Measurements from ENCODE around the gene KIAA1328.

Gene KIAA1328

DNA sequence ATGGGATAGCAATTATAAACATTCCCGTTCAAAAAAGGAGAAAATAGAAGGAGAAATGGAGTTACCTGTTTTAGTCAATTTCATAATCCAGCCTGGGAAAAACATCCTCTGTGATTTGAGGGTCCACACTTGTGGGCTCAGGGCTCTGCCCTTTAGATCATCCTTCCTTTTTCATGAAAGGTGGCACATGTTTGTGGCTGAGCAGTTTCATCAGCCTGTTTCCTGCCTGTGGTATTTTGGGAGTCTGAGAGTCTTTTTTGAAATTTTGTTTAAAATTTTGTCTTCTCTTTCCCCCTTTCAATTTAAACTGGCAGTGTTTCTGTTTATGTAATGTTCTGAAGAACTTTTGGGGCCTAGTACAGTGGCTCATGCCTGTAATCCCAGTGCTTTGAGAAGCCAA, 84.0 kb downstream of the KIAA1328 start:
- TF ChIP-seq, protein P1, sequence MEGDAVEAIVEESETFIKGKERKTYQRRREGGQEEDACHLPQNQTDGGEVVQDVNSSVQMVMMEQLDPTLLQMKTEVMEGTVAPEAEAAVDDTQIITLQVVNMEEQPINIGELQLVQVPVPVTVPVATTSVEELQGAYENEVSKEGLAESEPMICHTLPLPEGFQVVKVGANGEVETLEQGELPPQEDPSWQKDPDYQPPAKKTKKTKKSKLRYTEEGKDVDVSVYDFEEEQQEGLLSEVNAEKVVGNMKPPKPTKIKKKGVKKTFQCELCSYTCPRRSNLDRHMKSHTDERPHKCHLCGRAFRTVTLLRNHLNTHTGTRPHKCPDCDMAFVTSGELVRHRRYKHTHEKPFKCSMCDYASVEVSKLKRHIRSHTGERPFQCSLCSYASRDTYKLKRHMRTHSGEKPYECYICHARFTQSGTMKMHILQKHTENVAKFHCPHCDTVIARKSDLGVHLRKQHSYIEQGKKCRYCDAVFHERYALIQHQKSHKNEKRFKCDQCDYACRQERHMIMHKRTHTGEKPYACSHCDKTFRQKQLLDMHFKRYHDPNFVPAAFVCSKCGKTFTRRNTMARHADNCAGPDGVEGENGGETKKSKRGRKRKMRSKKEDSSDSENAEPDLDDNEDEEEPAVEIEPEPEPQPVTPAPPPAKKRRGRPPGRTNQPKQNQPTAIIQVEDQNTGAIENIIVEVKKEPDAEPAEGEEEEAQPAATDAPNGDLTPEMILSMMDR (IDR thresholded peaks at IDR 0.05; ENCODE audit: low read depth, low read length), result no peak
- H3K4me3 ChIP-seq (ENCODE audit: low read depth, low read length), result no peak overlapping the region

DNA sequence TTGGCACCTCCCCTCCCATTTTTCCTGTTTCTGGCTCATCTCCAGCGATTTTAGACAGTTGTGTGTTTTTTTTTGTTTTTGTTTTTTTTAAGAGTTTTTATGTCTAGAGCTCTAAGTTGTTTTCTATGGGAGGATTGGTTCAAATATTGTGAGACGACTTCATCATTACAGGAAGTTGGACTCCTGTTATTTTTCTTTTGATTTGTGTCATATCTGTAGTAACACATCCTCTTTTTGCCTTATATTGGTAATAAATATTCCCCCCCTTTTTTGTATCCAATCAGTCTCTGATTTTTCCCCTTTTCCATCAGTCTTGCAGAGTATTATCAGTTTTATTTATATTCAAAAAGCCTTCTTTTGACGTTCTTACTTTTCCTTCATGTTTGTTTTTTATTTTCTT, 89.0 kb downstream of the KIAA1328 start:
- no peak overlapping the region for H3K4me3 ChIP-seq (ENCODE audit: low read depth, low read length)
- TF ChIP-seq, protein P1 (IDR thresholded peaks at IDR 0.05; ENCODE audit: low read depth, low read length), result no peak

DNA sequence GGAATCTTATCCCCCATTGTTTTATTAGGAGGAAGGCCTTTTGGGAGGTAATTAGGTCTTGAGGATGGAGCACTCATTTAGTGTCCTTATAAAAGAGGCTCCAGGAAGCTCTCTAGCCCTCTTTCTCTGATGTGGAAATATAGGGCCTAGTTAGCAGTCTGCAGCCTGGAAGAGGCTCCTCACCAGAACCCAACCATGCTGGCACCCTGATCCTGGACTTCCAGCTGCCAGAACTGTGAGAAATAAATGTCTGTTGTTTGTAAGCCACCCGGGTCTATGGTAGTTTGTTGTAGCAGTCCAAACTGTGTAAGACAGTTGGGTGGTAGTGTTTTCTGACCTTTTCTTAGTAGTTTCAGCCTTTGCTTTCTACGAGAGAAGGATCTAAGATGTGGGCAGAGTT, 100.7 kb downstream of the KIAA1328 start:
- TF ChIP-seq, protein P1 (IDR thresholded peaks at IDR 0.05; ENCODE audit: low read depth, low read length), result no peak
- H3K4me3 ChIP-seq (ENCODE audit: low read depth, low read length), result no peak overlapping the region

DNA sequence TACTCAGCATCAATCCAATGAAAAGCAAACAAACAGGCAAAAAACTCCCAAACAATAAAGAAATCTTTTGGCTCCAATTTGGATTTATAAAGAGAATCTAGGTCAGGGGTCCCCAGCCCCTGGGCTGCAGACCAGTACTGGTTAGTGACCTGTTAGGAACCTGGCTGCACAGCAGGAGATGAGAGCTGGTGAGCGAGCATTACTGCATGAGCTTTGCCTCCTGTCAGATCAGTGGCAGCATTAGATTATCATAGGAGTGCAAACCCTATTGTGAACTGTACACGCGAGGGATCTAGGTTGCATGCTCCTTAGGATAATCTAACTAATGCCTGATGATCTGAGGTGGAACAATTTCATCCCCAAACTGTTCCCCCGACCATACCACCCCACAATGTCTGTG, 102.2 kb downstream of the KIAA1328 start:
- no peak overlapping the region for H3K4me3 ChIP-seq (ENCODE audit: low read depth, low read length)
- TF ChIP-seq, protein P1 (IDR thresholded peaks at IDR 0.05; ENCODE audit: low read depth, low read length), result no peak

DNA sequence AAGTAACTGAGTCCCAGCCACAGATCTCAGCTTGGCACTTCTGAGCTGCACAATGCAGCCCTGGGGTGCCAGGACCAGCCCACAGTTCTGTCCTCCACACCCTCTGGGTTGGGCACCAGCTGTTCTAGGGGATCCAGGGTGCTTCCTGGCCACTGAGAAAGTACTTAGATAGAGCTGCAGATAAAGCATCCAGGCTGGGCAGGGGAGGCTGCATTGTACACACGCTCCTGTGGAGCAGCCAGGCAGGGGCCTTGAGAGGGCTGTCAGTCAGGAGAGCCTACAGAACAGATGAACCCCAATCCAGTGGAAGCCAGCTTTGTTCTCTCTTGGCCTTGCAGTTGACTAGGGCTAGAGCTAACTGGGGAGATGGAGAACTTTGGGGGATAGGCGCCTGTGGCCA, 104.6 kb downstream of the KIAA1328 start:
- no peak overlapping the region for H3K4me3 ChIP-seq (ENCODE audit: low read depth, low read length)

DNA sequence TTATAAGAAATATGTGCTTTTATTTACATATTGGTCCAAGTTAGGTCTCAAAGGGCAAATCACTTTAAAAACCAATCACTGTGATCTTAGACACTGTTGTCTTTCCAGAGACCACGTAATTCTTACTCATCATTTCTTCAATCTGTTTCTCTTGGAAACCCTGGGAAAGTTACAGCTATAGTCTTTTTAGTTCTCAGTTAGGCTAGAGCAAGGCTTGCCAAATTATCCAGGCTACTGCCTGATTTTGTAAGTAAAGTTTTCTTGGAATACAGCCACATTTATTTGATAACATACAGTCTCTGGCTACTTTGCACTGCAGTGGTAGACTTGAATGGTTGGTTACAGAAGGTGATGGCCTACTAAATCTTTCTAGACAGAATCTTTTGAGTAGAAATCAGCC, 106.0 kb downstream of the KIAA1328 start:
- no peak overlapping the region for H3K4me3 ChIP-seq (ENCODE audit: low read depth, low read length)
- TF ChIP-seq, protein P1 (IDR thresholded peaks at IDR 0.05; ENCODE audit: low read depth, low read length), result no peak

More for the DNA sequence above, 104.6 kb downstream of the KIAA1328 start:
- TF ChIP-seq, protein P1 (IDR thresholded peaks at IDR 0.05; ENCODE audit: low read depth, low read length), result no peak

DNA sequence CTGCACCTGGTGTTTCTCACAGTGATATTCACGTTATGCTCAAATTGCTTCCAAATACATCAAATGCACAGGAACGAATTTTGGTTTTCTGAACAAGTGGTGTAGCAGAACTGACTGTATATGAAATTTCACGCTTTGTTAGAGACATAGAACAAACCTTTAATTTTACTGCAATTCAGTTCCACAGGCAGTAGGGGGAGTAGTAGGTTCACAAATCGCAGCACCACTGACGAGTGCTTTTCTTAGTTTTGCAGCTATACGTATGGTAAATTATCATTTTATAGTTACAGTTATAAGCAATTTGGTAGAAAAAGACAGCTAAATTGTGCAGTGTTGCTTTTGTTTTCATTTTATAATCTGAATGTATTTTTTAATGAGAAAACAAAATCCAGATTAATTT, 113.3 kb downstream of the KIAA1328 start:
- TF ChIP-seq, protein P1 (IDR thresholded peaks at IDR 0.05; ENCODE audit: low read depth, low read length), result peak; percentile 65

More for the DNA sequence above, 113.3 kb downstream of the KIAA1328 start:
- H3K4me3 ChIP-seq (ENCODE audit: low read depth, low read length), result no peak overlapping the region

Data from WI38 (cell line).